Effector CD4-positive, alpha-beta T cell (primary cell): Measurements from ENCODE around the gene ARMH3.

Experiments used
- DNase-seq: peaks from one replicate; pipeline ENCODE4 v3.0.0-alpha.2; 2020

Gene ARMH3

GRCh38 chr10:101974091-101974971 is 81.6 kb downstream of the ARMH3 start:
- no peak for DNase-seq

- DNase-seq, result no peak
These were observed 83.2 kb downstream of the ARMH3 start for GRCh38 chr10:101972761-101973160.

- DNase-seq, result no peak
These were observed 86.5 kb downstream of the ARMH3 start for GRCh38 chr10:101969412-101969922.

DNA sequence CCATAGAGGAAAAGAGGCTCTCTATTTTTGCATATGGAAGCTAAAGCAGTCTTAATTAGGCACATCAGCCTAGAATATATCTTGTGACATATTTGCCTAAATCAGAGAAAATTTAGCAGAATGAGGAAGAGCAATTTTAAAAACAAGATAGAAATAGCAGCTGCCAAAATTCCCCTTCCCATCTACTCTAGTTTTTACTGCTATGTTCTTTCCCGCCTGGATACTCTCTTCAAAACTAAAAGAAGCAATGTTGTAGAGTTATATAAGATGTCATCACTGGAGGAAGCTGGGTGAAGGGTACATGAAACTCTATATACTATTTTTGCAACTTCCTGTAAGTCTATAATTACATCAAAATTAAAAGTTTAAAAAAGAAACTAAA is 87.0 kb downstream of the ARMH3 start:
- no peak for DNase-seq

- no peak for DNase-seq
These were observed 87.6 kb downstream of the ARMH3 start for GRCh38 chr10:101968286-101968939.

GRCh38 chr10:101967713-101968112 is 88.3 kb downstream of the ARMH3 start:
- no peak for DNase-seq

- DNase-seq, result no peak
These were observed 88.9 kb downstream of the ARMH3 start for GRCh38 chr10:101967119-101967518.

DNA sequence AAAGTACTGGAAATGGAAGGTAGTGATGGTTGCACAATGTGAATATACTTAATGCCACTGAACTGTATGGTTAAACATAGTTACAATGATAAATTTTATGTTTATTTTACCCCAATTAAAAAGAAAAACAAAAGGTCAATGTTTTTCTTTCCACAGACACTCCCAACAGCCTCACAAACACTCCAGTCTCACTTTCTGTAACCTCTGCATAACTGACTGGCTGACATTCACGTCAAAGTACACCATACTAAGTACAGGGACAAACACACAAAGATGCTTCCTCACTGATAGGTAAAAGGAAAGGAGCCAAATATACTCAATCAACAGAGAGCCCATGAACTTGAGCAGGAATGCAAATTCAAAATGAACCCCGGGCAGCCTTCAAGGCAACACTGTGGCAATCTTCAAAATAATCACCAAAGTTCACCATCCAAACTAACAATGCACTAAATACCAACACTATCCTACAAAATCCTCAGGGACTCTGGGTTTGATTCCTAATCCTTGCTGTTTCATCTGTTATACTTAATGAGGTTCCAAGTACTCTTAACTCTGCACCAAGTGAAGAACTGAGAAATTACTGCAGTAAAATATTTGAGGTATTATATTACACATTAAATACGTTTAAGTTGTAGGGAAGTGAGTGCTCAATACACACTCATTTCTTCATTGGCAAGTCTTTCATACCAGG is 90.8 kb downstream of the ARMH3 start:
- DNase-seq, result no peak

DNA sequence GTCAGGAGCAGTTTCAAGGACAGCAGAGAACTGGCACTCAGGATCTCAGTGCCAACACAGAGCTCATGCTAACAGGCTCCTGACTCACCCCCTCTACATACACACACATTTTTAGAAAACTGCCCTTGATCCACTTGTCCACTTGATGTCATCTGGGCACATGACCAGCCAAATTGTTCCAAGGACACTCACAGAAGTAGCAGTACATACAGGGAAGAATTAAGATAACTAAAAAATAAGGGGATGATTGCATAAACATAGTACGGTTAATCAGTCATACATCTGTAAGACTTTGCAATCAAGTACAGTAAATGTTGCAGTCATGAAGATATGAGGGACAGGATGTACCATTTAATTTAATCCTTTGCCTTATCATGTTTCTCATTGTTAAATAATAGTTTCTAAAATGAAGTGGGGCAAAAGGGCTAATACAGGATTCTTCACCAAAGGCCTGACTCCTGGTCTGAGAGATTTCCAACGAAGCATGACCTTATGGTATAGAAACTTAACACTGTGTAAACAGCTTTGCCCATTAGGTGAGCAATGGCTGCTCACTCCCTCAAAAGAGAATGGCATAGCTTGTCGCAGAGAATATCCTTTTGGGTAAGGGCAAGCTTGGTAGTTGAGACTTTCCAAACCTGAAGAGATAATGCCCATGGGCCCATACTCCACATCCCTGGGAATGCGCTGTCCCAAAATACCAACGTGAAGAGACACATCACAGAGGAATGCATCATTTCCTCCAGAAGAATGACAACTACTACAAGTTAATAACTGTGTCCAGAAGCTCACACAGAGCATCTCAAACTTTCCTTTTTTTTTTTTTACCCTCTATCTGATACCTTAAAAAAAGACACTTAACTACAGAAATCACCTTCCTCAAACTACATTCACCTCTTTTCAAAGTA is 94.1 kb downstream of the ARMH3 start:
- no peak for DNase-seq

- DNase-seq, result no peak
These were observed 95.0 kb downstream of the ARMH3 start for GRCh38 chr10:101960879-101961395.

GRCh38 chr10:101959346-101959916 is 96.5 kb downstream of the ARMH3 start:
- no peak for DNase-seq

- no peak for DNase-seq
These were observed 97.3 kb downstream of the ARMH3 start for GRCh38 chr10:101958691-101959090.

DNA sequence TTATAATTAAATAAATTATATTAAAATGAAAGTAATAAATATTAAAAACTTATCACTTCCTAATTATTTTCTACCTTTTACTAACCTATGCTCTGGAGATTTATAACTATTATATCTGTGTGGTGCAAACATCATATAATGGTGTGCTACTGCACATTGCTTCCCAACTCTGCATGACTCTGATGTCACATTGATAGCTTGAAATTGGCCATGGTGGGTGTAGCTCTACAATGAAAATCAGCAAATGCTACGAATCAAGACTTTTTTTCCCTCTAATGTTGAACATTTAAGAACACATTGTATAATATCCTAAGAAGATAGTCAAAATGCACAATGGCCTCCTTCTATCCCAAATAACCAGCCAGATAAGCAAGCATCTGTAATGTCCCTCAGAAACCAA is 99.1 kb downstream of the ARMH3 start:
- DNase-seq, result no peak

GRCh38 chr10:101956117-101956516 is 99.9 kb downstream of the ARMH3 start:
- no peak for DNase-seq

GRCh38 chr10:101952191-101952590 is 103.8 kb downstream of the ARMH3 start:
- no peak for DNase-seq

- no peak for DNase-seq
These were observed 105.8 kb downstream of the ARMH3 start for GRCh38 chr10:101950213-101950612.

- no peak for DNase-seq
These were observed 114.1 kb downstream of the ARMH3 start for GRCh38 chr10:101941871-101942270.

DNA sequence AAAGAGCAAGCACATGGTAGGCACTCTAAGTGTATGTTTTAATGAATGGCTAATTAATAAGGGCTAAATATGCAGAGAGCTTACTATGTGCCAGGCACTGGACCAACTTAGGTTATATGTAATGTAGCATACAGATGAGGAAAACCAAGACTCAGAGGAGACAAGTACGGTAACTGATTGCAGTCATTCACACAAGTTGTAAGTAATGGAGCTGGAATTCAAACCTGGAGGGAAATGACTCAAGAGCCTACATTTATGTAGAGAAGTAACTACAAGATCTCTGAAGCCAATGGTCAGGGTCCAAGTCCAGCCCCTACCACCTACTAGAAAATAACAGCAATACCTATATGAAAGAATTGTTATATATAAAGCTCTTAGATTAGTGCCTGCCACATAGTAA is 115.1 kb downstream of the ARMH3 start:
- DNase-seq, result no peak

DNA sequence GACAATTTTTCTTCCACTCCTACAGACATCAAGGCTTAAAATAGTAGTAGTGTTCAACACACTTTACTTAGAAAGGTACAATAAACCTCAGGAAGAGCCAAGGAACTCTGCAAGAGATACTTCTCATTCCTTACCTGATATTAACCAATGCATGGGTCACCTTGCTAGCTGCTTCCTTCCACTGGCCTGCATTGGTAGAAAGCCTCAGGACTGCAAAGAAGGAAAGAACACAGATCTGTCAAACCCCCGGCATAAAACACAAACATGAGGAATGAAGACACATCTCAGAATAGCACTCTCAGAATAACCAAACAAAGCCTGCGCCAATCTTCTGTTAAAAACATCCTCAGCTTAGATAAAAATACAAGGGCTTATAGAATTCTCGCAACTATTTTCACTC is 116.2 kb downstream of the ARMH3 start:
- no peak for DNase-seq

DNA sequence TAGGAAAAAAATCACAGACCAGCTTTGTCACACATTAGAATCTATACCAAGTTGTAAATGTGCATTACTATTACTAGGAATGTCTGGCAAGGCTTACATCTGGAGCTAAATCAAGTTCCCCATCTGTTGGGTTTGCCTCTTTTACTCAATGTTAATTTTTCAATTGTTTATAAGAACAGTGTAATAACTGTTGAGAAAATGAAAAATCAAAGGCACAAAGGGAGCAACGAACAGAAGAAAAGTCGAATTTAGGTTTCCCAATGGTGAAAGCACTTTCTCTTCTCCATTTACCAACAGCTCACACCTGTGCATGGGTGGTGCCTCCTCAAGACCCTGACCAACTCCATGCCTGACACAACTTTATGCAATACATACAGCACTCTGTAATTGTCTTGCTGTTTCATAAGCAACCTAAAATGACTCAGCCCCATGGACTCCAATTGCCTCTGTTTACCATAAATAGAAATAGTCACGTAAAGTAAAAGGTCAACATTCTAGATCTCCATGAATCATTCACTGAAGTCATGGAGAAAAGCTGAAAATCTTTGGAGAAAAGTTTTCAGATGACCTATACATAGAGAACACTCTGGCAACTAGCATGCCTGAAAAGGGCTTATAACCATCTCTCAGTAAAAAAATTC is 116.8 kb downstream of the ARMH3 start:
- DNase-seq, result no peak

DNA sequence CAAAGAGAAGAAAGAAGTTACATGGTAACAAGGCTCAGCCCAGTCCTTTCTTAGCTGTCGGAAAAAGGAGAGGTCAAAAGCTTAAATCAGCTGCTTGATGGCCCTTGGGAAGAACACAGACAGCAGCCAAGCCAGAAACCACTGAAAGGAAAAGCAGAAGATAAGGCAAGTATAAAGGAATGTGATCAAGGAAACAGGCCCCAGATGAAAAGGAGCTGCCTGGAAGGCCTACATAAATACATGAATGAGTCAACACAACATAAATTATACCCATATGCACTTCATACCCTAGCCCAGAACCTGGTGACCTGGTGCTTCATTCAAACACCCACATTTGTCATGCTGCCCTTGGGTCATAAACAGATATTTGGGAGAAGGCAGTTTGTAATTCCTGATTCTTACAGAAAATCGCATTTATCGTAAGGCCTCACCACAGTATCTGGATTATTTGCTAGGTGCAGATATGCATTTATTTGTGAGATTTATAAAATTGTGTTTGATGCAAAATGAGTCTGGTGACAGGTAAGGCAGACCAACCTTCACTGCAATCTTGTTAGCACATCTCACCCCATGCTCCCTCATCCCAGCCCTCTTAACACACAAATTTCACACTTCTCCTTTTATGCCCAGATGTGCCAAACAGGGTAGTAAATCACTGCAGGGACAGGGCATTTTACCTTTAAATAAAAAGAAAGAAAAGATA is 117.5 kb downstream of the ARMH3 start:
- no peak for DNase-seq
